Natural killer cell (primary cell): ENCODE results near the gene TACC3. TPM values are rescaled to one million over a fixed set of nuclear protein-coding genes. Genes with fewer than 3 reads are reported as not detected.

Experiments
- ATAC-seq, 3 donors: fragments of 150-1000 bp in 2 of 3; fragments of 200-7000 bp in 1 of 3; cut with Tn5 transposase; 1 replicate in 1 of 3; 2 replicates in 2 of 3; pipeline ENCODE4 v1.10.0; 2021; ENCODE audit warnings: mild to moderate bottlenecking in 2 of 3, moderate library complexity in 2 of 3
- DNase-seq, 2 donors: peaks; one replicate each; pipeline versions ENCODE4 v3.0.0 to v3.0.0-alpha.2; 2013 to 2021; ENCODE audit warnings: mixed read lengths in 1 of 2
- H3K27ac ChIP-seq: one replicate; pipeline ENCODE4 v1.5.1; 2013; ENCODE audit warnings: mild to moderate bottlenecking, low read length
- H3K27me3 ChIP-seq: one replicate; pipeline ENCODE4 v1.6.1; 2013; ENCODE audit warnings: low read length; ENCODE audit not compliant: control insufficient read depth, insufficient read depth
- H3K36me3 ChIP-seq: one replicate; pipeline ENCODE4 v1.6.1; 2013; ENCODE audit warnings: low read length; ENCODE audit not compliant: control insufficient read depth, insufficient read depth
- H3K4me1 ChIP-seq: one replicate; pipeline ENCODE4 v1.6.1; 2013; ENCODE audit warnings: low read length; ENCODE audit not compliant: control insufficient read depth, insufficient read depth
- H3K4me3 ChIP-seq: one replicate; pipeline ENCODE4 v1.5.1; 2013; ENCODE audit warnings: low read length
- H3K9me3 ChIP-seq: one replicate; pipeline ENCODE4 v1.6.1; 2013; ENCODE audit warnings: low read length; ENCODE audit not compliant: control insufficient read depth, insufficient read depth
- H3K27ac Mint-ChIP-seq, 2 donors: one replicate each; pipeline ENCODE4 v1.8.0; 2022; ENCODE audit warnings: mild to moderate bottlenecking in 2 of 2, mixed read lengths in 2 of 2, moderate library complexity in 1 of 2
- H3K27me3 Mint-ChIP-seq, 2 donors: one replicate each; pipeline ENCODE4 v1.8.0; 2022; ENCODE audit warnings: low read depth in 2 of 2, mixed read lengths in 2 of 2
- H3K36me3 Mint-ChIP-seq: one replicate; pipeline ENCODE4 v1.8.0; 2022; ENCODE audit warnings: mixed read lengths
- H3K4me1 Mint-ChIP-seq, 2 donors: one replicate each; pipeline ENCODE4 v1.8.0; 2022; ENCODE audit warnings: mixed read lengths in 2 of 2
- H3K4me3 Mint-ChIP-seq: one replicate; pipeline ENCODE4 v1.8.0; 2022; ENCODE audit warnings: mild to moderate bottlenecking, moderate library complexity, mixed read lengths
- H3K9me3 Mint-ChIP-seq, 2 donors: one replicate each; pipeline ENCODE4 v1.8.0; 2022; ENCODE audit warnings: mixed read lengths in 2 of 2
- CTCF ChIP-seq: fragments of 200-600 bp; IDR thresholded peaks from one replicate; pipeline ENCODE4 v1.8.0; 2022; ENCODE audit warnings: antibody characterized with exemption
- WGBS: methylation state at CpG from one replicate; pipeline ENCODE4 v1.1.7; 2013; ENCODE audit warnings: missing lambda C conversion rate; ENCODE audit not compliant: insufficient coverage; 5-methylcytosine and 5-hydroxymethylcytosine counted together
- intact Hi-C: fragments of 100-400 bp; cut with micrococcal nuclease; formaldehyde crosslinking; loops from one replicate; pipeline ENCODE4 v1.14.2; 2022
- total RNA-seq, 4 donors: library from RNA; stranded (reverse); fragments of 120-200 nt in 1 of 4; gene quantifications; one replicate each; pipeline versions ENCODE4 v1.2.3 to v1.2.4, GENCODE V29; 2013 to 2022

TACC3 gene
- total RNA-seq, 3 donors from 2014 or later (not counting 1 experiment from before 2014, with no cell fraction given): 23.4 to 43.7 (median 32.5) TPM

GRCh38 chr4:1756893-1757779, 35.8 kb downstream of the TACC3 start:
- no peaks in the 10 kb centered on the region for H3K4me1 Mint-ChIP-seq
- ATAC-seq (no peak), DNase-seq (no peak)
- intact Hi-C loops: no loop called here
- no peaks in the 10 kb centered on the region for H3K27me3 ChIP-seq
- H3K36me3 Mint-ChIP-seq: no peaks in the 10 kb centered on the region
- no peak overlapping the region for H3K27ac ChIP-seq
- no peak overlapping the region for H3K4me3 ChIP-seq
- no peaks in the 10 kb centered on the region for H3K36me3 ChIP-seq
- peaks cover 17% of the 10 kb centered on the region for H3K4me1 ChIP-seq
- whole genome bisulfite sequencing: 91% methylated on average over 18 of the region's 20 CpGs
- no peaks in the 10 kb centered on the region for H3K9me3 ChIP-seq
- H3K27ac Mint-ChIP-seq: no peak overlapping the region
- H3K4me3 Mint-ChIP-seq: no peak overlapping the region
- no peaks in the 10 kb centered on the region for H3K27me3 Mint-ChIP-seq
- no peak for TF ChIP-seq CTCF
- H3K9me3 Mint-ChIP-seq: no peaks in the 10 kb centered on the region

- DNase-seq (no peak), ATAC-seq (no peak)
- Histone ChIP-seq H3K27ac (no peak overlapping the region), H3K4me3 (no peak overlapping the region), H3K36me3 (no peaks in the 10 kb centered on the region), H3K4me1 (peaks cover 10% of the 10 kb centered on the region), H3K27me3 (no peaks in the 10 kb centered on the region), H3K9me3 (no peaks in the 10 kb centered on the region)
- intact Hi-C loops: no loop called here
- no peak overlapping the region for H3K4me3 Mint-ChIP-seq
- no peak for TF ChIP-seq CTCF
- 90% methylated on average over 17 of the region's 17 CpGs for WGBS
- no peaks in the 10 kb centered on the region for H3K9me3 Mint-ChIP-seq
- no peaks in the 10 kb centered on the region for H3K36me3 Mint-ChIP-seq
- H3K27ac Mint-ChIP-seq: no peak overlapping the region
- H3K4me1 Mint-ChIP-seq: no peaks in the 10 kb centered on the region
- H3K27me3 Mint-ChIP-seq: peaks cover 0 to 4% of the 10 kb centered on the region in 2 donors
Observed at GRCh38 chr4:1757836-1758235, 36.5 kb downstream of the TACC3 start.

- intact Hi-C loops: no loop called here
- no peak overlapping the region for H3K4me3 ChIP-seq
- H3K4me1 ChIP-seq: peaks cover 4% of the 10 kb centered on the region
- H3K9me3 ChIP-seq: no peaks in the 10 kb centered on the region
- H3K9me3 Mint-ChIP-seq: no peaks in the 10 kb centered on the region
- H3K36me3 Mint-ChIP-seq: no peaks in the 10 kb centered on the region
- ATAC-seq (no peak), DNase-seq (no peak)
- no peak for TF ChIP-seq CTCF
- no peak overlapping the region for H3K27ac Mint-ChIP-seq
- no peaks in the 10 kb centered on the region for H3K4me1 Mint-ChIP-seq
- no peaks in the 10 kb centered on the region for H3K27me3 ChIP-seq
- H3K4me3 Mint-ChIP-seq: no peak overlapping the region
- H3K27me3 Mint-ChIP-seq: peaks cover 0 to 4% of the 10 kb centered on the region in 2 donors
- H3K27ac ChIP-seq: no peak overlapping the region
- WGBS: 90% methylated on average over 27 of the region's 27 CpGs
- no peaks in the 10 kb centered on the region for H3K36me3 ChIP-seq
Observed at GRCh38 chr4:1758306-1759121, 37.2 kb downstream of the TACC3 start.
